ENCODE measurements around the gene C1QL1.

- TF ChIP-seq POLR2AphosphoS5 (IDR thresholded peaks at IDR 0.05; ENCODE audit: low read depth, low read length) (no peak), SIN3A (IDR thresholded peaks at IDR 0.05; ENCODE audit: borderline replicate concordance, insufficient read depth, low read length) (no peak)
- TF ChIP-seq, protein P1, sequence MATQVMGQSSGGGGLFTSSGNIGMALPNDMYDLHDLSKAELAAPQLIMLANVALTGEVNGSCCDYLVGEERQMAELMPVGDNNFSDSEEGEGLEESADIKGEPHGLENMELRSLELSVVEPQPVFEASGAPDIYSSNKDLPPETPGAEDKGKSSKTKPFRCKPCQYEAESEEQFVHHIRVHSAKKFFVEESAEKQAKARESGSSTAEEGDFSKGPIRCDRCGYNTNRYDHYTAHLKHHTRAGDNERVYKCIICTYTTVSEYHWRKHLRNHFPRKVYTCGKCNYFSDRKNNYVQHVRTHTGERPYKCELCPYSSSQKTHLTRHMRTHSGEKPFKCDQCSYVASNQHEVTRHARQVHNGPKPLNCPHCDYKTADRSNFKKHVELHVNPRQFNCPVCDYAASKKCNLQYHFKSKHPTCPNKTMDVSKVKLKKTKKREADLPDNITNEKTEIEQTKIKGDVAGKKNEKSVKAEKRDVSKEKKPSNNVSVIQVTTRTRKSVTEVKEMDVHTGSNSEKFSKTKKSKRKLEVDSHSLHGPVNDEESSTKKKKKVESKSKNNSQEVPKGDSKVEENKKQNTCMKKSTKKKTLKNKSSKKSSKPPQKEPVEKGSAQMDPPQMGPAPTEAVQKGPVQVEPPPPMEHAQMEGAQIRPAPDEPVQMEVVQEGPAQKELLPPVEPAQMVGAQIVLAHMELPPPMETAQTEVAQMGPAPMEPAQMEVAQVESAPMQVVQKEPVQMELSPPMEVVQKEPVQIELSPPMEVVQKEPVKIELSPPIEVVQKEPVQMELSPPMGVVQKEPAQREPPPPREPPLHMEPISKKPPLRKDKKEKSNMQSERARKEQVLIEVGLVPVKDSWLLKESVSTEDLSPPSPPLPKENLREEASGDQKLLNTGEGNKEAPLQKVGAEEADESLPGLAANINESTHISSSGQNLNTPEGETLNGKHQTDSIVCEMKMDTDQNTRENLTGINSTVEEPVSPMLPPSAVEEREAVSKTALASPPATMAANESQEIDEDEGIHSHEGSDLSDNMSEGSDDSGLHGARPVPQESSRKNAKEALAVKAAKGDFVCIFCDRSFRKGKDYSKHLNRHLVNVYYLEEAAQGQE (IDR thresholded peaks at IDR 0.05; ENCODE audit: insufficient read depth in 1 of 2, low read depth in 2 of 2, low read length in 2 of 2) = no peak
Measured at GRCh38 chr17:44921122-44921882, 46.8 kb downstream of the C1QL1 start.

All from PFSK-1 (cell line).